H9 (cell line): ENCODE results near the gene GATA3. TPM values are rescaled to one million over a fixed set of nuclear protein-coding genes. Genes with fewer than 3 reads are reported as not detected.

ENCODE experiments used
- DNase-seq: peaks from one replicate; pipeline ENCODE4 v3.0.0-alpha.2; 2017
- H2AFZ ChIP-seq: one replicate; pipeline ENCODE4 v1.6.1; 2013; ENCODE audit warnings: mild to moderate bottlenecking, low read length, control low read depth, moderate library complexity
- H2AK5ac ChIP-seq: 2 replicates; pipeline ENCODE4 v1.6.1; 2013; ENCODE audit warnings: low read length, control low read depth, mixed read lengths; ENCODE audit not compliant: insufficient read length
- H2BK120ac ChIP-seq: one replicate; pipeline ENCODE4 v1.6.1; 2013; ENCODE audit warnings: low read depth, mild to moderate bottlenecking, low read length, control low read depth, inconsistent platforms; ENCODE audit not compliant: poor library complexity, severe bottlenecking
- H2BK12ac ChIP-seq: 2 replicates; pipeline ENCODE4 v1.6.1; 2013; ENCODE audit warnings: low read length, control low read depth, mixed read lengths, low read depth; ENCODE audit not compliant: insufficient read length
- H2BK15ac ChIP-seq: 2 replicates; pipeline ENCODE4 v1.6.1; 2013; ENCODE audit warnings: low read depth, low read length, control low read depth
- H2BK20ac ChIP-seq: one replicate; pipeline ENCODE4 v1.6.1; 2013; ENCODE audit warnings: low read depth, mild to moderate bottlenecking, low read length, control low read depth, inconsistent platforms; ENCODE audit not compliant: poor library complexity, severe bottlenecking
- H2BK5ac ChIP-seq: 2 replicates; pipeline ENCODE4 v1.6.1; 2013; ENCODE audit warnings: low read length, control low read depth, mixed read lengths; ENCODE audit not compliant: insufficient read length
- H3K14ac ChIP-seq: 2 replicates; pipeline ENCODE4 v1.6.1; 2013; ENCODE audit warnings: low read length, control low read depth; ENCODE audit not compliant: insufficient read depth
- H3K18ac ChIP-seq: 2 replicates; pipeline ENCODE4 v1.6.1; 2013; ENCODE audit warnings: low read depth, mild to moderate bottlenecking, mixed read lengths, low read length, control low read depth; ENCODE audit not compliant: insufficient read length
- H3K23ac ChIP-seq: 2 replicates; pipeline ENCODE4 v1.6.1; 2013; ENCODE audit warnings: low read length, control low read depth, mixed read lengths, low read depth; ENCODE audit not compliant: insufficient read length
- H3K23me2 ChIP-seq: 2 replicates; pipeline ENCODE4 v1.6.1; 2013; ENCODE audit warnings: low read depth, mild to moderate bottlenecking, mixed read lengths, low read length, control low read depth; ENCODE audit not compliant: insufficient read length, poor library complexity, severe bottlenecking
- H3K27ac ChIP-seq: 2 replicates; pipeline ENCODE4 v1.5.1; 2013; ENCODE audit warnings: low read length, control low read depth, mixed read lengths, low read depth; ENCODE audit not compliant: insufficient read length
- H3K27me3 ChIP-seq: 2 replicates; pipeline ENCODE4 v1.6.1; 2013; ENCODE audit warnings: low read length, control low read depth, inconsistent platforms; ENCODE audit not compliant: insufficient read depth
- H3K4ac ChIP-seq: 2 replicates; pipeline ENCODE4 v1.6.1; 2013; ENCODE audit warnings: low read depth, mild to moderate bottlenecking, control low read depth, inconsistent platforms, low read length, moderate library complexity
- H3K4me1 ChIP-seq: 2 replicates; pipeline ENCODE4 v1.6.1; 2013; ENCODE audit warnings: low read length, control low read depth, inconsistent platforms; ENCODE audit not compliant: insufficient read depth
- H3K4me2 ChIP-seq: 2 replicates; pipeline ENCODE4 v1.6.1; 2013; ENCODE audit warnings: low read length, control low read depth, mixed read lengths; ENCODE audit not compliant: insufficient read length, insufficient read depth
- H3K56ac ChIP-seq: 2 replicates; pipeline ENCODE4 v1.6.1; 2013; ENCODE audit warnings: low read depth, mild to moderate bottlenecking, mixed read lengths, low read length, control low read depth; ENCODE audit not compliant: insufficient read length
- H3K79me1 ChIP-seq: 2 replicates; pipeline ENCODE4 v1.6.1; 2013; ENCODE audit warnings: low read depth, mild to moderate bottlenecking, moderate library complexity, low read length, control low read depth, inconsistent platforms; ENCODE audit not compliant: insufficient read depth, poor library complexity, severe bottlenecking
- H3K79me2 ChIP-seq: 2 replicates; pipeline ENCODE4 v1.6.1; 2013; ENCODE audit warnings: low read length, control low read depth, inconsistent platforms; ENCODE audit not compliant: insufficient read depth
- H3K9ac ChIP-seq: 2 replicates; pipeline ENCODE4 v1.6.1; 2013; ENCODE audit warnings: low read length, control low read depth, mixed read lengths; ENCODE audit not compliant: insufficient read length; ENCODE audit errors: extremely low read depth
- H3K9me3 ChIP-seq: one replicate; pipeline ENCODE4 v1.6.1; 2013; ENCODE audit warnings: low read depth, low read length, inconsistent platforms; ENCODE audit not compliant: control insufficient read depth
- H3T11ph ChIP-seq: one replicate; pipeline ENCODE4 v1.6.1; 2013; ENCODE audit warnings: mild to moderate bottlenecking, low read length, control low read depth, inconsistent platforms
- H4K20me1 ChIP-seq: one replicate; pipeline ENCODE4 v1.6.1; 2013; ENCODE audit not compliant: control insufficient read depth, insufficient read length, insufficient read depth
- H4K5ac ChIP-seq: 2 replicates; pipeline ENCODE4 v1.6.1; 2013; ENCODE audit warnings: low read depth, mild to moderate bottlenecking, mixed read lengths, low read length, control low read depth; ENCODE audit not compliant: insufficient read length
- H4K8ac ChIP-seq: replicated peaks from 2 replicates; pipeline ENCODE4 v1.6.1; 2013; ENCODE audit warnings: low read length, control low read depth, mixed read lengths, low read depth; ENCODE audit not compliant: insufficient read length
- H4K91ac ChIP-seq: 2 replicates; pipeline ENCODE4 v1.6.1; 2013; ENCODE audit warnings: low read depth, mild to moderate bottlenecking, moderate library complexity, mixed read lengths, low read length, control low read depth; ENCODE audit not compliant: insufficient read length
- H3K27ac Mint-ChIP-seq, 3 experiments: 2 replicates in 2 of 3; 3 replicates in 1 of 3; pipeline ENCODE4 v1.8.0; 2020 to 2021; ENCODE audit warnings: mixed read lengths in 3 of 3, mild to moderate bottlenecking in 1 of 3, moderate library complexity in 1 of 3
- H3K27me3 Mint-ChIP-seq: 2 replicates; pipeline ENCODE4 v1.8.0; 2021; ENCODE audit warnings: low read depth, mild to moderate bottlenecking, moderate library complexity, mixed read lengths
- H3K36me3 Mint-ChIP-seq, 3 experiments: 2 replicates in 2 of 3; 3 replicates in 1 of 3; pipeline ENCODE4 v1.8.0; 2020 to 2021; ENCODE audit warnings: low read depth in 3 of 3, mixed read lengths in 3 of 3; ENCODE audit not compliant: insufficient read depth in 1 of 3
- H3K4me1 Mint-ChIP-seq, 2 experiments: 2 replicates each; pipeline ENCODE4 v1.8.0; 2020; ENCODE audit warnings: mixed read lengths in 2 of 2
- H3K4me3 Mint-ChIP-seq, 2 experiments: 2 replicates in 1 of 2; 3 replicates in 1 of 2; pipeline ENCODE4 v1.8.0; 2020 to 2021; ENCODE audit warnings: mild to moderate bottlenecking in 2 of 2, mixed read lengths in 2 of 2, moderate library complexity in 1 of 2
- H3K9me3 Mint-ChIP-seq, 2 experiments: 2 replicates in 1 of 2; 3 replicates in 1 of 2; pipeline ENCODE4 v1.8.0; 2020; ENCODE audit warnings: mild to moderate bottlenecking in 2 of 2, mixed read lengths in 2 of 2, moderate library complexity in 1 of 2
- WGBS: extraction: QIAGEN DNeasy Blood & Tissue Kit; methylation state at CpG from one replicate; pipeline ENCODE4 v1.1.7; 2013; ENCODE audit warnings: missing lambda C conversion rate, low lambda C conversion rate, mixed read lengths; ENCODE audit not compliant: insufficient read length; ENCODE audit errors: extremely low coverage; 5-methylcytosine and 5-hydroxymethylcytosine counted together
- total RNA-seq: library from RNA; stranded (reverse); gene quantifications from 2 replicates; pipeline ENCODE4 v1.2.1, GENCODE V29; 2021
- TF ChIP-seq, protein P1 (sequence below): fragments of 200-600 bp; sonication (generic); conservative IDR thresholded peaks from 3 replicates; pipeline ENCODE4 v1.8.0; 2021; ENCODE audit warnings: antibody characterized with exemption, mild to moderate bottlenecking

Gene GATA3
- total RNA-seq, 1 experiment from 2014 or later: 0.31 TPM

DNA sequence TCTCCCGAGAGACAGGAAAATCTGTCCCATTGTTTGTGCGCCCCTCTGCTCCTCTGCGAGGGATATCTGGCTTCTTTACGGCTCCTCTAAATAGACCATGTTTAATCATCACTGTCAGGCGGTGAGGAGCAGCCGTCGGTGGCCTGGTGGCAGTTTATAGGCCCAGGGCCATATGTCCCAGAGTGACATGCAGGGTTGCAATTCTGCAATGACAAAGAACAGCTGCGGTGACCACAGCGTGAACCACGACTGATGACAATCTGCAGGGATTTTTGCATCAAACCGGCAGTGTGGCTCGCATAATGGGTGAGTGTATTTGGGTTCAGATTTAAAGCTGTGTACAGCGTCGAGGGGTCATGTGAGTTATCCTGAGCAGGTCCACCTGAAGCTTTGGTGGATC, 41.5 kb downstream of the GATA3 start:
- H3K4me2 ChIP-seq: no peak overlapping the region
- no peaks in the 10 kb centered on the region; a peak in 1 of 5 replicates for H3K9me3 Mint-ChIP-seq

More for the DNA sequence above, 41.5 kb downstream of the GATA3 start:
- Histone ChIP-seq H3K79me2 (no peaks in the 10 kb centered on the region), H3K27me3 (no peaks in the 10 kb centered on the region), H3K79me1 (no peaks in the 10 kb centered on the region), H2AK5ac (no peak overlapping the region), H3K14ac (no peak overlapping the region), H4K20me1 (no peaks in the 10 kb centered on the region), H2BK15ac (no peak overlapping the region), H2BK20ac (no peak overlapping the region), H3K23ac (no peak overlapping the region), H2BK5ac (no peak overlapping the region), H2AFZ (no peak overlapping the region), H2BK120ac (no peak overlapping the region), H4K8ac (no peak overlapping the region), H3K9ac (no peak overlapping the region), H3K4ac (no peak overlapping the region), H3K9me3 (no peaks in the 10 kb centered on the region), H4K5ac (no peak overlapping the region), H3K18ac (no peak overlapping the region), H3K4me1 (no peaks in the 10 kb centered on the region), H3K23me2 (no peaks in the 10 kb centered on the region), H3K27ac (no peak overlapping the region), H3K56ac (no peak overlapping the region), H4K91ac (no peak overlapping the region), H3T11ph (no peak overlapping the region), H2BK12ac (no peak overlapping the region)
- no peak overlapping the region for H3K27ac Mint-ChIP-seq
- TF ChIP-seq, protein P1, sequence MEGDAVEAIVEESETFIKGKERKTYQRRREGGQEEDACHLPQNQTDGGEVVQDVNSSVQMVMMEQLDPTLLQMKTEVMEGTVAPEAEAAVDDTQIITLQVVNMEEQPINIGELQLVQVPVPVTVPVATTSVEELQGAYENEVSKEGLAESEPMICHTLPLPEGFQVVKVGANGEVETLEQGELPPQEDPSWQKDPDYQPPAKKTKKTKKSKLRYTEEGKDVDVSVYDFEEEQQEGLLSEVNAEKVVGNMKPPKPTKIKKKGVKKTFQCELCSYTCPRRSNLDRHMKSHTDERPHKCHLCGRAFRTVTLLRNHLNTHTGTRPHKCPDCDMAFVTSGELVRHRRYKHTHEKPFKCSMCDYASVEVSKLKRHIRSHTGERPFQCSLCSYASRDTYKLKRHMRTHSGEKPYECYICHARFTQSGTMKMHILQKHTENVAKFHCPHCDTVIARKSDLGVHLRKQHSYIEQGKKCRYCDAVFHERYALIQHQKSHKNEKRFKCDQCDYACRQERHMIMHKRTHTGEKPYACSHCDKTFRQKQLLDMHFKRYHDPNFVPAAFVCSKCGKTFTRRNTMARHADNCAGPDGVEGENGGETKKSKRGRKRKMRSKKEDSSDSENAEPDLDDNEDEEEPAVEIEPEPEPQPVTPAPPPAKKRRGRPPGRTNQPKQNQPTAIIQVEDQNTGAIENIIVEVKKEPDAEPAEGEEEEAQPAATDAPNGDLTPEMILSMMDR: no peak
- no peak overlapping the region for H3K4me3 Mint-ChIP-seq
- H3K36me3 Mint-ChIP-seq: no peaks in the 10 kb centered on the region
- no peak for DNase-seq
- H3K27me3 Mint-ChIP-seq: peaks cover 1% of the 10 kb centered on the region; the same call in 1 of the 2 replicates
- peaks cover 8% of the 10 kb centered on the region in 2 experiments; a peak in 2 of 4 replicates for H3K4me1 Mint-ChIP-seq
- no CpG with 5 or more reads among the region's 14 CpGs for WGBS
